ENCODE data around the gene TMTC1. TPM values are rescaled to one million over a fixed set of nuclear protein-coding genes. Genes with fewer than 3 reads are reported as not detected.
"Not testable (repeated sequence)": the region's sequence is repeated elsewhere in the genome, so short reads cannot be mapped to it uniquely, and the experiment has no call there.

Gene TMTC1
- polyA plus RNA-seq, 1 of the 3 experiments (the other 2 are of a cell fraction): 0.13 TPM

DNA sequence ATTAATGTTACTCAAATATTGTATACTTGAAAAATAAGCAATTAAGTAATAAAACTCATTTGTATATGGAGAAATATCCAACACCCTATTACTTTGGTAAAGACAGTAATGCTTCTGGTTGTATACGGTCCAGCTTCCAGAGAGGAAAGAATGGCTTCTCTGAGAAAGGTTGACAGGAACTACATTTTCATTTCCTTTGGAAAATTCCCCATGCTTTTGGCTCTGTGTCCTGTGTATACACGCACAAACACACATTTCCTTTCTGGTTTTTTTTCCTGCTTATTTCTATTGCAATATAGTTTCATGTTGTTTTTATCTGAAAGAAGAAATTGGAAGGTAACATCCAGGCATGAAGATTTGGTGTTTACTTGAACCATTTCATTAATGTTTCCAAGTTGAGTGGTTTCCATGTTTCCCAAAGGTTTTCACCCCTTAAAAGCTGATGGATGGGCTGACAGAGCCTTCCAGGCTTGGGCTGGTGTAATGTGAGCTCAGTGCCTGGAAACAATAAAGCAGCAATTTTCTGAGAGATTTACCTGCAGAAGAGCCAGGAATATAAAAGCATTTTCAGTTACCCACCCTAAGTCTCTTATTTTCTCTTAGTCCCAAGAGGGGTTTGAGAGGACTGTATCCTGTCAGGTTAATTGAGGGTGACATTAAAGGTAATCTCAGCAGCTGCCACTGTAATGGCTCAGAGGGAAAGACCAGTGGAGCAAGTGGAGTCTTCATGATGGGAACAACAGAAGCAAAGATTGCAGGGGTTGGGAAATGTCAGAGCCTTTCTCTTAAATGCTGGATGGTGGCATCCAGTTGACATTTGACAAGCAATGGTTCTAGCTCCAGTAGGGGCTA lies 33.4 kb upstream of the TMTC1 start:
- H3K36me3 ChIP-seq (replicated peaks in 1 of 2; ENCODE audit: control insufficient read depth in 1 of 2, insufficient read depth in 2 of 2, low read length in 1 of 2): no peaks in the 10 kb centered on the region
- no peak overlapping the region for H2AFZ ChIP-seq (ENCODE audit: low read depth)
- H3K4me2 ChIP-seq: no peak overlapping the region
- POLR2A ChIA-PET: no interaction called here
- H4K20me1 ChIP-seq (ENCODE audit: insufficient read depth): no peaks in the 10 kb centered on the region
- H3K27ac ChIP-seq (ENCODE audit: low read depth in 2 of 2, low read length in 1 of 2): no peak overlapping the region
- no peak overlapping the region for H3K4me3 ChIP-seq (ENCODE audit: low read depth in 2 of 2, low read length in 1 of 2)
- no peak for DNase-seq
- 62% methylated on average over 2 of the region's 2 CpGs for WGBS (ENCODE audit: low lambda C conversion rate)
- H3K79me2 ChIP-seq (ENCODE audit: insufficient read depth): no peaks in the 10 kb centered on the region
- no peak for TF ChIP-seq TAF1 (IDR thresholded peaks at IDR 0.05; ENCODE audit: borderline replicate concordance, low read depth, low read length)
- TF ChIP-seq, protein P1, sequence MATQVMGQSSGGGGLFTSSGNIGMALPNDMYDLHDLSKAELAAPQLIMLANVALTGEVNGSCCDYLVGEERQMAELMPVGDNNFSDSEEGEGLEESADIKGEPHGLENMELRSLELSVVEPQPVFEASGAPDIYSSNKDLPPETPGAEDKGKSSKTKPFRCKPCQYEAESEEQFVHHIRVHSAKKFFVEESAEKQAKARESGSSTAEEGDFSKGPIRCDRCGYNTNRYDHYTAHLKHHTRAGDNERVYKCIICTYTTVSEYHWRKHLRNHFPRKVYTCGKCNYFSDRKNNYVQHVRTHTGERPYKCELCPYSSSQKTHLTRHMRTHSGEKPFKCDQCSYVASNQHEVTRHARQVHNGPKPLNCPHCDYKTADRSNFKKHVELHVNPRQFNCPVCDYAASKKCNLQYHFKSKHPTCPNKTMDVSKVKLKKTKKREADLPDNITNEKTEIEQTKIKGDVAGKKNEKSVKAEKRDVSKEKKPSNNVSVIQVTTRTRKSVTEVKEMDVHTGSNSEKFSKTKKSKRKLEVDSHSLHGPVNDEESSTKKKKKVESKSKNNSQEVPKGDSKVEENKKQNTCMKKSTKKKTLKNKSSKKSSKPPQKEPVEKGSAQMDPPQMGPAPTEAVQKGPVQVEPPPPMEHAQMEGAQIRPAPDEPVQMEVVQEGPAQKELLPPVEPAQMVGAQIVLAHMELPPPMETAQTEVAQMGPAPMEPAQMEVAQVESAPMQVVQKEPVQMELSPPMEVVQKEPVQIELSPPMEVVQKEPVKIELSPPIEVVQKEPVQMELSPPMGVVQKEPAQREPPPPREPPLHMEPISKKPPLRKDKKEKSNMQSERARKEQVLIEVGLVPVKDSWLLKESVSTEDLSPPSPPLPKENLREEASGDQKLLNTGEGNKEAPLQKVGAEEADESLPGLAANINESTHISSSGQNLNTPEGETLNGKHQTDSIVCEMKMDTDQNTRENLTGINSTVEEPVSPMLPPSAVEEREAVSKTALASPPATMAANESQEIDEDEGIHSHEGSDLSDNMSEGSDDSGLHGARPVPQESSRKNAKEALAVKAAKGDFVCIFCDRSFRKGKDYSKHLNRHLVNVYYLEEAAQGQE (IDR thresholded peaks at IDR 0.05; ENCODE audit: low read depth, low read length): no peak
- no peak for TF ChIP-seq NRF1 (IDR thresholded peaks at IDR 0.05; ENCODE audit: low read depth, low read length)
- TF ChIP-seq FOSL2 (IDR thresholded peaks at IDR 0.05; ENCODE audit: borderline replicate concordance, low read depth): no peak
- TF ChIP-seq GATA2 (CRISPR knock-in tag; IDR thresholded peaks at IDR 0.05): no peak
- TF ChIP-seq, protein P2, sequence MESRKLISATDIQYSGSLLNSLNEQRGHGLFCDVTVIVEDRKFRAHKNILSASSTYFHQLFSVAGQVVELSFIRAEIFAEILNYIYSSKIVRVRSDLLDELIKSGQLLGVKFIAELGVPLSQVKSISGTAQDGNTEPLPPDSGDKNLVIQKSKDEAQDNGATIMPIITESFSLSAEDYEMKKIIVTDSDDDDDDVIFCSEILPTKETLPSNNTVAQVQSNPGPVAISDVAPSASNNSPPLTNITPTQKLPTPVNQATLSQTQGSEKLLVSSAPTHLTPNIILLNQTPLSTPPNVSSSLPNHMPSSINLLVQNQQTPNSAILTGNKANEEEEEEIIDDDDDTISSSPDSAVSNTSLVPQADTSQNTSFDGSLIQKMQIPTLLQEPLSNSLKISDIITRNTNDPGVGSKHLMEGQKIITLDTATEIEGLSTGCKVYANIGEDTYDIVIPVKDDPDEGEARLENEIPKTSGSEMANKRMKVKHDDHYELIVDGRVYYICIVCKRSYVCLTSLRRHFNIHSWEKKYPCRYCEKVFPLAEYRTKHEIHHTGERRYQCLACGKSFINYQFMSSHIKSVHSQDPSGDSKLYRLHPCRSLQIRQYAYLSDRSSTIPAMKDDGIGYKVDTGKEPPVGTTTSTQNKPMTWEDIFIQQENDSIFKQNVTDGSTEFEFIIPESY (IDR thresholded peaks at IDR 0.05; ENCODE audit: borderline replicate concordance, low read depth): no peak
- no peak for TF ChIP-seq NFIC (IDR thresholded peaks at IDR 0.05; ENCODE audit: borderline replicate concordance)
- no peak for TF ChIP-seq EP300 (IDR thresholded peaks at IDR 0.05; ENCODE audit: borderline replicate concordance in 1 of 2, low read depth in 1 of 2, low read length in 1 of 2)
- TF ChIP-seq MXI1 (IDR thresholded peaks at IDR 0.05; ENCODE audit: low read depth, low read length): no peak
- no peak for TF ChIP-seq RFX5 (IDR thresholded peaks at IDR 0.05; ENCODE audit: low read length)
- no peak for TF ChIP-seq SMC3 (IDR thresholded peaks at IDR 0.05; ENCODE audit: low read depth, low read length)
- TF ChIP-seq ELF1 (IDR thresholded peaks at IDR 0.05): no peak
- TF ChIP-seq RCOR1 (IDR thresholded peaks at IDR 0.05; ENCODE audit: low read length): no peak
- no peak for TF ChIP-seq POLR2AphosphoS5 (IDR thresholded peaks at IDR 0.05; ENCODE audit: low read depth, low read length)
- no peaks in the 10 kb centered on the region for H3K27me3 ChIP-seq (ENCODE audit: insufficient read depth)
- no peaks in the 10 kb centered on the region; a peak in 1 of 4 replicates for H3K4me1 ChIP-seq (ENCODE audit: control insufficient read depth in 1 of 2, insufficient read depth in 2 of 2, low read depth in 1 of 2, low read length in 1 of 2)
- no peak overlapping the region for H3K9ac ChIP-seq
- no peaks in the 10 kb centered on the region for H3K9me3 ChIP-seq
- H3F3A ChIP-seq (replicated peaks; ENCODE audit: insufficient read depth): no peaks in the 10 kb centered on the region
- CTCF ChIA-PET: no interaction called here
- no peaks in the 10 kb centered on the region for H3K9me2 ChIP-seq

DNA sequence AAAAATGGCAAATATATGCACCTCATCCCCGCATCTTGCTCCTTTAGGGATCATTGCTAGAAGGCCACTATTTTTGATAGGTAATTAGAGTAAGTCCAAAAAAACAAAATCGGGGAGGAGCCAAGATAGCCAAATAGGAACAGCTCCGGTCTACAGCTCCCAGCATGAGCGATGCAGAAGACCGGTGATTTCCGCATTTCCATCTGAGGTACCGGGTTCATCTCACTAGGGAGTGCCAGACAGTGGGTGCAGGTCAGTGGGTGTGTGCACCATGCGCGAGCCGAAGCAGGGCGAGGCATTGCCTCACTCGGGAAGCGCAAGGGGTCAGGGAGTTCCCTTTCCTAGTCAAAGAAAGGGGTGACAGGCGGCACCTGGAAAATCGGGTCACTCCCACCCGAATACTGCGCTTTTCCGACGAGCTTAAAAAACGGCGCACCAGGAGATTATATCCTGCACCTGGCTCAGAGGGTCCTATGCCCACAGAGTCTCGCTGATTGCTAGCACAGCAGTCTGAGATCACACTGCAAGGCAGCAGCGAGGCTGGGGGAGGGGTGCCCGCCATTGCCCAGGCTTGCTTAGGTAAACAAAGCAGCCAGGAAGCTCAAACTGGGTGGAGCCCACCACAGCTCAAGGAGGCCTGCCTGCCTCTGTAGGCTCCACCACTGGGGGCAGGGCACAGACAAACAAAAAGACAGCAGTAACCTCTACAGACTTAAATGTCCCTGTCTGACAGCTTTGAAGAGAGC lies 26.0 kb upstream of the TMTC1 start:
- H2AFZ ChIP-seq (ENCODE audit: low read depth); H3K27ac ChIP-seq (ENCODE audit: low read depth in 2 of 2, low read length in 1 of 2); H3K27me3 ChIP-seq (ENCODE audit: insufficient read depth); H3K4me3 ChIP-seq (ENCODE audit: low read depth in 2 of 2, low read length in 1 of 2); CTCF ChIA-PET; H3K9ac ChIP-seq; POLR2A ChIA-PET; H3K4me2 ChIP-seq; H3K9me2 ChIP-seq; H3K9me3 ChIP-seq; H3K36me3 ChIP-seq (replicated peaks in 1 of 2; ENCODE audit: control insufficient read depth in 1 of 2, insufficient read depth in 2 of 2, low read length in 1 of 2); H4K20me1 ChIP-seq (ENCODE audit: insufficient read depth); DNase-seq; H3K4me1 ChIP-seq (ENCODE audit: control insufficient read depth in 1 of 2, insufficient read depth in 2 of 2, low read depth in 1 of 2, low read length in 1 of 2); H3K79me2 ChIP-seq (ENCODE audit: insufficient read depth); H3F3A ChIP-seq (replicated peaks; ENCODE audit: insufficient read depth): not testable (repeated sequence)
- WGBS (ENCODE audit: low lambda C conversion rate): 73% methylated on average over 7 of the region's 24 CpGs
